Spleen (tissue), 11 donors: ENCODE measurements around the gene LSM14B. TPM values are rescaled to one million over a fixed set of nuclear protein-coding genes. Genes with fewer than 3 reads are reported as not detected.

Source experiments
- DNase-seq: peaks from one replicate; pipeline ENCODE4 v3.0.0-alpha.2; 2020
- H3K27ac ChIP-seq, 8 donors: fragments of 200-600 bp; sonication (generic) in 7 of 8; 1 replicate in 4 of 8; 2 replicates in 4 of 8; pipeline versions ENCODE4 v1.5.0 to v1.8.0; 2016 to 2021; ENCODE audit warnings: inconsistent platforms in 4 of 8, mild to moderate bottlenecking in 4 of 8, moderate library complexity in 1 of 8
- H3K27me3 ChIP-seq, 7 donors: fragments of 200-600 bp; sonication (generic) in 6 of 7; replicated peaks in 1 of 7; 1 replicate in 4 of 7; 2 replicates in 3 of 7; pipeline versions ENCODE4 v1.5.0 to v1.8.0; 2016 to 2021; ENCODE audit warnings: inconsistent platforms in 3 of 7, mild to moderate bottlenecking in 1 of 7
- H3K36me3 ChIP-seq, 6 donors: fragments of 200-600 bp; sonication (generic) in 5 of 6; 1 replicate in 4 of 6; 2 replicates in 2 of 6; pipeline versions ENCODE4 v1.5.0 to v1.8.0; 2016 to 2021; ENCODE audit warnings: inconsistent platforms in 2 of 6
- H3K4me1 ChIP-seq, 6 donors: fragments of 200-600 bp; sonication (generic) in 5 of 6; 1 replicate in 3 of 6; 2 replicates in 3 of 6; pipeline versions ENCODE4 v1.5.0 to v1.8.0; 2016 to 2021; ENCODE audit warnings: inconsistent platforms in 3 of 6
- H3K4me3 ChIP-seq, 8 donors: fragments of 200-600 bp; sonication (generic) in 7 of 8; 1 replicate in 4 of 8; 2 replicates in 4 of 8; pipeline versions ENCODE4 v1.5.0 to v1.8.0; 2016 to 2021; ENCODE audit warnings: inconsistent platforms in 4 of 8, mild to moderate bottlenecking in 4 of 8, moderate library complexity in 2 of 8
- H3K9me3 ChIP-seq, 8 donors: fragments of 200-600 bp; sonication (generic) in 7 of 8; 1 replicate in 4 of 8; 2 replicates in 4 of 8; pipeline versions ENCODE4 v1.5.0 to v1.8.0; 2016 to 2021; ENCODE audit warnings: inconsistent platforms in 4 of 8
- CTCF ChIP-seq, 11 experiments: fragments of 200-600 bp in 7 of 11; fragments of 450-650 bp in 4 of 11; sonication (generic) in 4 of 11; IDR thresholded peaks in 8 of 11; conservative IDR thresholded peaks in 3 of 11; 1 replicate in 7 of 11; 2 replicates in 4 of 11; pipeline versions ENCODE4 v1.4.0 to v1.8.0; 2016 to 2021; ENCODE audit warnings: antibody characterized with exemption in 11 of 11, inconsistent platforms in 4 of 11, mild to moderate bottlenecking in 1 of 11
- POLR2A ChIP-seq, 3 donors: fragments of 450-650 bp; IDR thresholded peaks; one replicate each; pipeline ENCODE4 v1.5.1; 2017; ENCODE audit warnings: antibody characterized with exemption in 3 of 3, mild to moderate bottlenecking in 1 of 3
- POLR2AphosphoS5 ChIP-seq, 3 donors: sonication (generic); formaldehyde crosslinking; IDR thresholded peaks; one replicate each; pipeline ENCODE4 v1.5.1; 2017; ENCODE audit warnings: antibody characterized with exemption in 3 of 3
- WGBS, 5 donors: extraction: QIAGEN DNeasy Blood & Tissue Kit in 3 of 5; methylation state at CpG; one replicate each; pipeline versions ENCODE4 v1.1.5 to v1.1.7; 2013 to 2018; 5-methylcytosine and 5-hydroxymethylcytosine counted together
- intact Hi-C: fragments of 100-400 bp; cut with DNase I; formaldehyde crosslinking; loops from one replicate; pipeline ENCODE4 v1.15.0; 2023; ENCODE audit warnings: low total_unique reads
- polyA plus RNA-seq, 3 donors: library from polyadenylated mRNA; stranded (reverse); fragments of 200-250 nt; gene quantifications; one replicate each; pipeline ENCODE4 v1.2.1, GENCODE V29; 2013
- total RNA-seq, 7 donors: library from RNA; depleted of rRNA in 3 of 7; stranded (reverse); fragments of >200 nt in 3 of 7; fragmentation: NEBNext Ultra II Directional in 4 of 7; extraction: Animal tissue kit (Norgen Biotek cat#: 25700) in 4 of 7; gene quantifications; one replicate each; pipeline versions ENCODE4 v1.1.0 to v1.2.1, GENCODE V29; 2016 to 2021
- donor health status: healthy with polysubstance abuse.
- donor health status: DM: no; HTN: no; CAD: no; lungs with moderate emphysema.
- donor health status: DM: no; HTN: no; CAD: no.
- donor health status: Bipolar disorder and iron deficiency.
- donor health status: healthy.
- donor health status: DM: no; HTN: no; CAD: no.
- donor health status: DM: yes; HTN: yes; CAD: no.

Gene LSM14B
- total and polyA plus RNA-seq, 10 donors, result 14.0 to 37.6 (median 26.0) TPM

GRCh38 chr20:62168890-62169435 is 46.7 kb downstream of the LSM14B start:
- TF ChIP-seq CTCF (IDR thresholded peaks at IDR 0.05 in 8 of 11, conservative IDR thresholded peaks at IDR 0.05 in 3 of 11), result no peak
- TF ChIP-seq POLR2A (IDR thresholded peaks at IDR 0.05), result no peak
- no peak for TF ChIP-seq POLR2AphosphoS5 (IDR thresholded peaks at IDR 0.05)
- H3K9me3 ChIP-seq, result no peaks in the 10 kb centered on the region
- H3K4me3 ChIP-seq, result no peak overlapping the region
- no peak overlapping the region for H3K27ac ChIP-seq
- WGBS, 5 donors, result 96 to 99% (median 97%) methylated on average over 22 to 23 of the region's 23 CpGs
- intact Hi-C loops, result no loop called here
- peak; percentile 59 for DNase-seq
- no peaks in the 10 kb centered on the region for H3K27me3 ChIP-seq
- peaks cover 0 to 82% (median 53%) of the 10 kb centered on the region in 6 donors for H3K36me3 ChIP-seq
- peaks cover 0 to 4% (median 0%) of the 10 kb centered on the region in 6 donors for H3K4me1 ChIP-seq

- H3K27me3 ChIP-seq, result no peaks in the 10 kb centered on the region
- TF ChIP-seq CTCF (IDR thresholded peaks at IDR 0.05 in 8 of 11, conservative IDR thresholded peaks at IDR 0.05 in 3 of 11) (no peak), POLR2A (IDR thresholded peaks at IDR 0.05) (no peak), POLR2AphosphoS5 (IDR thresholded peaks at IDR 0.05) (no peak)
- WGBS, 5 donors, result 94 to 99% (median 96%) methylated on average over 8 to 9 of the region's 9 CpGs
- H3K36me3 ChIP-seq, result peaks cover 0 to 82% (median 50%) of the 10 kb centered on the region in 6 donors
- intact Hi-C loops, result no loop called here
- H3K4me1 ChIP-seq, result peaks cover 0 to 4% (median 0%) of the 10 kb centered on the region in 6 donors
- no peak overlapping the region for H3K27ac ChIP-seq
- no peaks in the 10 kb centered on the region for H3K9me3 ChIP-seq
- DNase-seq, result peak; percentile 59
- H3K4me3 ChIP-seq, result no peak overlapping the region
These were observed 48.3 kb downstream of the LSM14B start for GRCh38 chr20:62170536-62170935.

- no peaks in the 10 kb centered on the region for H3K27me3 ChIP-seq
- H3K36me3 ChIP-seq, result peaks cover 0 to 82% (median 45%) of the 10 kb centered on the region in 6 donors
- TF ChIP-seq POLR2A (IDR thresholded peaks at IDR 0.05) (no peak), CTCF (IDR thresholded peaks at IDR 0.05 in 8 of 11, conservative IDR thresholded peaks at IDR 0.05 in 3 of 11) (no peak), POLR2AphosphoS5 (IDR thresholded peaks at IDR 0.05) (no peak)
- H3K9me3 ChIP-seq, result no peaks in the 10 kb centered on the region
- DNase-seq, result no peak
- peak overlapping the region in 2 of 8 donors; percentile 15 to 25 for H3K27ac ChIP-seq
- 72 to 81% (median 78%) methylated on average over 8 of the region's 8 CpGs for WGBS, 5 donors
- peaks cover 0 to 4% (median 0%) of the 10 kb centered on the region in 6 donors for H3K4me1 ChIP-seq
- H3K4me3 ChIP-seq, result no peak overlapping the region
- intact Hi-C loops, result no loop called here
These were observed 49.0 kb downstream of the LSM14B start for GRCh38 chr20:62171245-62171644.

GRCh38 chr20:62172666-62173065 is 50.4 kb downstream of the LSM14B start:
- no peak overlapping the region for H3K27ac ChIP-seq
- no peak overlapping the region for H3K4me3 ChIP-seq
- H3K36me3 ChIP-seq, result peaks cover 0 to 83% (median 34%) of the 10 kb centered on the region in 6 donors
- no peaks in the 10 kb centered on the region for H3K4me1 ChIP-seq
- intact Hi-C loops, result no loop called here
- no peaks in the 10 kb centered on the region for H3K27me3 ChIP-seq
- TF ChIP-seq CTCF (IDR thresholded peaks at IDR 0.05 in 8 of 11, conservative IDR thresholded peaks at IDR 0.05 in 3 of 11) (no peak), POLR2A (IDR thresholded peaks at IDR 0.05) (no peak), POLR2AphosphoS5 (IDR thresholded peaks at IDR 0.05) (no peak)
- 94 to 97% (median 96%) methylated on average over 15 to 18 of the region's 18 CpGs for WGBS, 5 donors
- DNase-seq, result peak; percentile 41
- H3K9me3 ChIP-seq, result no peaks in the 10 kb centered on the region
